Upper lobe of left lung (tissue), 4 donors: ENCODE measurements around the gene EFNA3.

Experiments
- POLR2A ChIP-seq, 4 donors: fragments of 450-650 bp; IDR thresholded peaks; one replicate each; pipeline ENCODE4 v1.5.1; 2016 to 2017; ENCODE audit warnings: antibody characterized with exemption in 4 of 4, mild to moderate bottlenecking in 2 of 4
- POLR2AphosphoS5 ChIP-seq, 2 donors: sonication (generic); formaldehyde crosslinking; IDR thresholded peaks; one replicate each; pipeline ENCODE4 v1.5.1; 2017; ENCODE audit warnings: antibody characterized with exemption in 2 of 2
- TF ChIP-seq, protein P1 (sequence below), 6 experiments: fragments of 450-650 bp in 4 of 6; fragments of 200-600 bp in 2 of 6; sonication (generic) in 2 of 6; IDR thresholded peaks; one replicate each; pipeline ENCODE4 v1.5.1; 2016 to 2019; ENCODE audit warnings: antibody characterized with exemption in 6 of 6

DNA sequence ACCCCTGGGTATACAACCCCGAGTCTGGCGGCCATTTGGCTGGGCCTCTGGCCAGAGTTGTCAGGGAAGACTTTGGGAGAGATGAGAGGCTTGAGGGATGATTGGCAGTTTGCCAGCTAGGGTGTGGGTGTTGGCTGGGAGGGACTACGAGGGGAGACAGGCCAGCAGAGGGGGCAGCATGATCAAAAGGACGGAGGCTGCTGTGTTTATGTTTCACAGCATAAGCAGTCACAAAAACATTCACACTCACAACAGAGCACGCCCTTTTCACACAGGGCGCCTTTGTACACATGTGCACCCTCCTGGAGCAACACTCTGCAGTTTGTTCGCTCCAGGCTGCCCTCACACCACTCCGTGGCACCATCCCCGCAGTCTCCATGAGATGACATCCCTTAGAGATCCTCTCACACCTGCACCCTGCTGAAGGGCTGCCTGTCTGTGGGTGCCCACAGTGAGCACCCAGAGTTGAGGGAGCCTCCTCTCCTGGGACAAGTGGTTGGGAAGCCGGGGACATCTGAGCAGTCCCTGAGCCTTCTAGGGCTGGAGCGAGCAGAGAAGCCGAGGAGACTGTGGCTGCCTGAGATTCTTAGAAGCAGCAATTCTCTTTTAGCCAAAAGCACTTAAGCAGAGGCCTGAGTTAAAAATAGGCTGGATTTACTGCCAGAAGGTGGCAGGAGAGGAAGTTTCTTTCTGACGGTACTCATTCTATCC, 15.4 kb downstream of the EFNA3 start:
- TF ChIP-seq, protein P1, sequence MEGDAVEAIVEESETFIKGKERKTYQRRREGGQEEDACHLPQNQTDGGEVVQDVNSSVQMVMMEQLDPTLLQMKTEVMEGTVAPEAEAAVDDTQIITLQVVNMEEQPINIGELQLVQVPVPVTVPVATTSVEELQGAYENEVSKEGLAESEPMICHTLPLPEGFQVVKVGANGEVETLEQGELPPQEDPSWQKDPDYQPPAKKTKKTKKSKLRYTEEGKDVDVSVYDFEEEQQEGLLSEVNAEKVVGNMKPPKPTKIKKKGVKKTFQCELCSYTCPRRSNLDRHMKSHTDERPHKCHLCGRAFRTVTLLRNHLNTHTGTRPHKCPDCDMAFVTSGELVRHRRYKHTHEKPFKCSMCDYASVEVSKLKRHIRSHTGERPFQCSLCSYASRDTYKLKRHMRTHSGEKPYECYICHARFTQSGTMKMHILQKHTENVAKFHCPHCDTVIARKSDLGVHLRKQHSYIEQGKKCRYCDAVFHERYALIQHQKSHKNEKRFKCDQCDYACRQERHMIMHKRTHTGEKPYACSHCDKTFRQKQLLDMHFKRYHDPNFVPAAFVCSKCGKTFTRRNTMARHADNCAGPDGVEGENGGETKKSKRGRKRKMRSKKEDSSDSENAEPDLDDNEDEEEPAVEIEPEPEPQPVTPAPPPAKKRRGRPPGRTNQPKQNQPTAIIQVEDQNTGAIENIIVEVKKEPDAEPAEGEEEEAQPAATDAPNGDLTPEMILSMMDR (IDR thresholded peaks at IDR 0.05): peak in 4 of 6 experiments; percentile 3 to 48 (median 38)
- TF ChIP-seq POLR2A (IDR thresholded peaks at IDR 0.05): no peak
- no peak for TF ChIP-seq POLR2AphosphoS5 (IDR thresholded peaks at IDR 0.05)
